Endothelial cell of umbilical vein (primary cell): Measurements from ENCODE around the gene CDK17.

Source experiments
- CTCF ChIP-seq, 2 donors: IDR thresholded peaks; 1 replicate in 1 of 2; 2 replicates in 1 of 2; pipeline ENCODE4 v1.5.1; 2011; ENCODE audit warnings: low read length in 2 of 2, mild to moderate bottlenecking in 2 of 2, moderate library complexity in 2 of 2, control low read depth in 1 of 2, inconsistent platforms in 1 of 2, low read depth in 1 of 2; ENCODE audit not compliant: insufficient read depth in 1 of 2; ENCODE audit errors: extremely low read depth in 1 of 2
- EZH2 ChIP-seq: IDR thresholded peaks from 2 replicates; pipeline ENCODE4 v1.6.1; 2012; ENCODE audit warnings: borderline replicate concordance, low read depth, mild to moderate bottlenecking, moderate library complexity, low read length, inconsistent platforms; ENCODE audit not compliant: severe bottlenecking
- FOS ChIP-seq: IDR thresholded peaks from 2 replicates; pipeline ENCODE4 v1.6.1; 2011; ENCODE audit warnings: mild to moderate bottlenecking, low read length, moderate library complexity, borderline replicate concordance; ENCODE audit not compliant: insufficient read depth
- JUN ChIP-seq: IDR thresholded peaks from 2 replicates; pipeline ENCODE4 v1.6.1; 2011; ENCODE audit warnings: borderline replicate concordance, low read depth; ENCODE audit not compliant: insufficient read length, insufficient read depth
- POLR2A ChIP-seq: IDR thresholded peaks from 2 replicates; pipeline ENCODE4 v1.6.1; 2012; ENCODE audit warnings: low read depth, mild to moderate bottlenecking, control low read depth, low read length
- POLR2AphosphoS5 ChIP-seq: IDR thresholded peaks from 2 replicates; pipeline ENCODE4 v1.6.1; 2012; ENCODE audit warnings: low read depth, mild to moderate bottlenecking, control low read depth, low read length, moderate library complexity; ENCODE audit not compliant: insufficient read depth
- TF ChIP-seq, protein P1 (sequence below): IDR thresholded peaks from 2 replicates; pipeline ENCODE4 v1.6.1; 2011; ENCODE audit not compliant: insufficient read depth, insufficient read length

DNA sequence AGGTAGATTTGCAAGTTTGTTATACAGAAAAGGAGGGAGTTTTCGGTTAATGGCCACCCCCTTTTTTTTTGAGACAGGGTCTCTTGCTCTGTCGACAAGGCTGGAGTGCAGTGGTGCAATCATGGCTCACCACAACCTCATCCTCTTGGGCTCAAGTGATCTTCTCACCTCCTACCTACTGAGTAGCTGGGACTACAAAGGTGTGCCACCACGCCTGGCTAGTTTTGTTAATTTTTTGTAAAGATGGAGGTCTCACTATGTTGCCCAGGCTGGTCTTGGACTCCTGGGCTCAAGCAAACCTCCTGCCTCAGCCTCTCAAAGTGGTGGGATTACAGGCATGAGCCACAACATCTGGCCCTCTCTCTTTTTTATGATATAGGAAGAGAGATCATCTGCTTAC is 94.6 kb downstream of the CDK17 start:
- TF ChIP-seq POLR2AphosphoS5: no peak
- no peak for TF ChIP-seq CTCF (IDR thresholded peaks at IDR 0.05; ENCODE audit: extremely low read depth in 1 of 2, insufficient read depth in 1 of 2, low read depth in 1 of 2, low read length in 2 of 2)
- TF ChIP-seq EZH2: no peak
- no peak for TF ChIP-seq POLR2A
- TF ChIP-seq, protein P1, sequence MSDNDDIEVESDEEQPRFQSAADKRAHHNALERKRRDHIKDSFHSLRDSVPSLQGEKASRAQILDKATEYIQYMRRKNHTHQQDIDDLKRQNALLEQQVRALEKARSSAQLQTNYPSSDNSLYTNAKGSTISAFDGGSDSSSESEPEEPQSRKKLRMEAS: no peak
- TF ChIP-seq JUN: no peak
- no peak for TF ChIP-seq FOS
